Gastroesophageal sphincter (tissue), 3 donors: Measurements from ENCODE around the gene CMSS1.

Experiments used
- CTCF ChIP-seq, 4 experiments: fragments of 200-600 bp in 2 of 4; fragments of 450-650 bp in 2 of 4; sonication (generic) in 1 of 4; IDR thresholded peaks; one replicate each; pipeline ENCODE4 v1.5.1; 2017 to 2019; ENCODE audit warnings: antibody characterized with exemption in 4 of 4, mild to moderate bottlenecking in 2 of 4, moderate library complexity in 2 of 4
- POLR2A ChIP-seq, 2 donors: fragments of 450-650 bp; IDR thresholded peaks; one replicate each; pipeline ENCODE4 v1.6.1; 2017; ENCODE audit warnings: antibody characterized with exemption in 2 of 2, mild to moderate bottlenecking in 2 of 2, moderate library complexity in 1 of 2
- POLR2AphosphoS5 ChIP-seq: sonication (generic); formaldehyde crosslinking; IDR thresholded peaks from one replicate; pipeline ENCODE4 v1.6.1; 2017; ENCODE audit warnings: antibody characterized with exemption

- TF ChIP-seq POLR2AphosphoS5 = no peak
- TF ChIP-seq POLR2A (IDR thresholded peaks at IDR 0.05) = no peak
- no peak for TF ChIP-seq CTCF (IDR thresholded peaks at IDR 0.05)
Observed at GRCh38 chr3:100183608-100184125, 366.0 kb downstream of the CMSS1 start.
